WI38 (cell line): Measurements from ENCODE around the gene CUX1.
"Not testable (repeated sequence)": the region's sequence is repeated elsewhere in the genome, so short reads cannot be mapped to it uniquely, and the experiment has no call there.

Experiments
- H3K4me3 ChIP-seq: 2 replicates; pipeline ENCODE4 v1.5.1; 2011; ENCODE audit warnings: low read depth, mild to moderate bottlenecking, control low read depth, low read length
- TF ChIP-seq, protein P1 (sequence below): IDR thresholded peaks from 2 replicates; pipeline ENCODE4 v1.5.1; 2012; ENCODE audit warnings: low read depth, mild to moderate bottlenecking, control low read depth, low read length

CUX1 gene

GRCh38 chr7:102045681-102046372 is 228.4 kb downstream of the CUX1 start:
- H3K4me3 ChIP-seq = peak overlapping the region; percentile 40
- TF ChIP-seq, protein P1, sequence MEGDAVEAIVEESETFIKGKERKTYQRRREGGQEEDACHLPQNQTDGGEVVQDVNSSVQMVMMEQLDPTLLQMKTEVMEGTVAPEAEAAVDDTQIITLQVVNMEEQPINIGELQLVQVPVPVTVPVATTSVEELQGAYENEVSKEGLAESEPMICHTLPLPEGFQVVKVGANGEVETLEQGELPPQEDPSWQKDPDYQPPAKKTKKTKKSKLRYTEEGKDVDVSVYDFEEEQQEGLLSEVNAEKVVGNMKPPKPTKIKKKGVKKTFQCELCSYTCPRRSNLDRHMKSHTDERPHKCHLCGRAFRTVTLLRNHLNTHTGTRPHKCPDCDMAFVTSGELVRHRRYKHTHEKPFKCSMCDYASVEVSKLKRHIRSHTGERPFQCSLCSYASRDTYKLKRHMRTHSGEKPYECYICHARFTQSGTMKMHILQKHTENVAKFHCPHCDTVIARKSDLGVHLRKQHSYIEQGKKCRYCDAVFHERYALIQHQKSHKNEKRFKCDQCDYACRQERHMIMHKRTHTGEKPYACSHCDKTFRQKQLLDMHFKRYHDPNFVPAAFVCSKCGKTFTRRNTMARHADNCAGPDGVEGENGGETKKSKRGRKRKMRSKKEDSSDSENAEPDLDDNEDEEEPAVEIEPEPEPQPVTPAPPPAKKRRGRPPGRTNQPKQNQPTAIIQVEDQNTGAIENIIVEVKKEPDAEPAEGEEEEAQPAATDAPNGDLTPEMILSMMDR = no peak

- no peak overlapping the region for H3K4me3 ChIP-seq
- TF ChIP-seq, protein P1 = no peak
These were observed 229.1 kb downstream of the CUX1 start for GRCh38 chr7:102046373-102047117.

- no peak overlapping the region for H3K4me3 ChIP-seq
- TF ChIP-seq, protein P1 = no peak
These were observed 229.7 kb downstream of the CUX1 start for GRCh38 chr7:102047167-102047566.

DNA sequence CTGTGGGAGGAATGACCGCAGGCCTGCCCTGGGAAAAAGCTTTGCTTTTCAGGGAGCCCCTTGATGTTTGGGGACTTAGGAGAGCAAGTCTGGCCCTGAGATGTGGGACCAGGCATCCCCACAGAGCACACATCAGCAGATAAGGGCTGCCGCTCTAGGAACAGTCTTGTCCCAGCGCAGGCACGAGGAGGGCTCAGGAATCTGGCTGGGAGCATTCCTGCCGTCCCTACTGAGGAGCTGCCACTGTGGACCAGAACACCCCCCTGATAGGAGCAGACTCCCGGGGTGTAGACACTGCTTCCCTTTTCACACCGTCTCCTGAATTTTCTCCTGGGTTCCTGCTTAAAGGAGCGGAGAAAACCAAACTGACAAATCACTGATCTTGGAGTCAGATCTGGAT is 232.3 kb downstream of the CUX1 start:
- TF ChIP-seq, protein P1 = no peak
- H3K4me3 ChIP-seq = no peak overlapping the region

DNA sequence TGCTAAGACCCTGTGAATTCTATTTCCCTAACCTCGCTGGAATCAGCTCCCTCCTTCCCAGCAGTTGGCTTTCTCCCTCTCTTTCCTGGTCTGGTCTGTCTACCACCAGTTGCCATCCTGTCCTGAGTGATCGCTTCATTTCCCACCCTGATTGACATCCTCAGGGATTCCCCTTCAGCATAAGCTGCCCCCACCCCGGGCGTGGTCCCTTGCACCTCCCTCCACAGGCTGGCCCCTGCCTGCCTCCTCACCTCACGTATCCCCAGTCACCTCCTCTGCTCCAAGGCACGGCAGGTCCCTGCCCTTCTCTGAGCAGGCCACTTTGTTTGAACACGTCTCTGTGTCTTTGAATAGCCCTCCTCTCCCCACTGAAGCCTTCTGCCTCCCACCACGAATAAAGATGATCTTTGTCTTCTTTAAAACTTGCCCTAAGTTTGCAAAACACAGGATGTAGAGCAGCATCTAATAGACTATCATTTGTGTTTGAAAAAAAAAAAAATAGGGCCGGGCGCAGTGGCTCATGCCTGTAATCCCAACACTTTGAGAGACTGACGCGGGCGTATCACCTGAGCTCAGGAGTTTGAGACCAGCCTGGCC is 233.5 kb downstream of the CUX1 start:
- no peak overlapping the region for H3K4me3 ChIP-seq
- TF ChIP-seq, protein P1 = no peak

GRCh38 chr7:102051736-102052135 is 234.3 kb downstream of the CUX1 start:
- not testable (repeated sequence) for H3K4me3 ChIP-seq

DNA sequence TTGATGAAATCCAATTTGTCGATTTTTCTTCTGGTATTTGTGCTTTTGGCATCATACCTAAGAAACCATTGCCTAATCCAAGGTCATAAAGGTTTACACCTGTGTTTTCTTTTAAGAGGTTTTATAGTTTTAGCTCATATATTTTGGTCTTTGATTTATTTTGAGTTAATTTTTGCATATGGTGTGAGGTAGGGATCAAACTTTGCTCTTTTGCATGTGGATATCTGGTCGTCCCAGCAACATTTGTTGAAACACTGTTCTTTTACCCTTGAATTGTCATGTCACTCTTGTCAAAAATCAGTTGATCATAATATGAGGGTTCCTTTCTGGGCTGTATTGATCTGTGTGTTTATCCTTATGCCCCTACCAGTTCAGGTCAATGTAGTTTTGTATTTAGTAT is 236.7 kb downstream of the CUX1 start:
- TF ChIP-seq, protein P1 = no peak
- no peak overlapping the region for H3K4me3 ChIP-seq
